K562 (cell line): ENCODE measurements around the gene ADM5. TPM values are rescaled to one million over a fixed set of nuclear protein-coding genes. Genes with fewer than 3 reads are reported as not detected.

Experiments used
- CEBPG ChIP-seq, 3 experiments: fragments of 200-800 bp in 1 of 3; sonication (Bioruptor generic) in 1 of 3; sonication (generic) in 1 of 3; formaldehyde crosslinking in 1 of 3; IDR thresholded peaks in 2 of 3; conservative IDR thresholded peaks in 1 of 3; 2 replicates each; pipeline versions ENCODE4 v1.6.1 to v1.8.0; 2016 to 2022; ENCODE audit warnings: missing compliant biosample characterization in 2 of 3, missing genetic modification characterization in 2 of 3, mild to moderate bottlenecking in 1 of 3, missing genetic modification reagents in 1 of 3
- HNRNPL ChIP-seq: fragments of 200-400 bp; formaldehyde crosslinking; IDR thresholded peaks from 2 replicates; pipeline ENCODE4 v1.6.1; 2017; ENCODE audit warnings: low read depth, mild to moderate bottlenecking, low read length
- KAT7 ChIP-seq: sonication (generic); formaldehyde crosslinking; IDR thresholded peaks from 2 replicates; pipeline ENCODE4 v1.8.0; 2022; ENCODE audit warnings: missing genetic modification reagents, mild to moderate bottlenecking, borderline replicate concordance
- NEUROD1 ChIP-seq: fragments of 150-350 bp; IDR thresholded peaks from 2 replicates; pipeline ENCODE4 v1.6.1; 2014; ENCODE audit warnings: borderline replicate concordance, low read length, low read depth; ENCODE audit not compliant: partially characterized antibody
- TBP ChIP-seq: optimal IDR thresholded peaks from 2 replicates; pipeline ENCODE3; 2011; ENCODE audit warnings: low read depth, low read length, improper control_type of control experiment
- ZNF143 ChIP-seq: sonication (generic); formaldehyde crosslinking; IDR thresholded peaks from 2 replicates; pipeline ENCODE4 v1.9.0; 2022; ENCODE audit warnings: mild to moderate bottlenecking, missing genetic modification reagents
- ZSCAN32 ChIP-seq: fragments of 450-650 bp; formaldehyde crosslinking; IDR thresholded peaks from 2 replicates; pipeline ENCODE4 v1.4.0; 2020; ENCODE audit warnings: mild to moderate bottlenecking, moderate library complexity
- polyA plus RNA-seq, 8 experiments: library from polyadenylated mRNA; depleted of rRNA in 4 of 8; stranded (reverse) in 5 of 8; unstranded in 3 of 8; fragments of >200 nt; fragmentation: Nextera tagmentation in 2 of 8; fragmentation: Illumina TruSeq in 1 of 8; extraction: Ambion mirVana in 2 of 8; extraction: Trizol in 1 of 8; gene quantifications; 2 replicates each; pipeline versions ENCODE4 v1.2.1 to v1.2.3, GENCODE V29; 2011 to 2014; ENCODE audit warnings: inconsistent platforms in 1 of 8, missing spikeins in 1 of 8
- total RNA-seq, 7 experiments: library from RNA; depleted of rRNA in 6 of 7; stranded (reverse); fragments of >200 nt in 6 of 7; fragmentation: Illumina TruSeq in 2 of 7; extraction: Trizol in 2 of 7; gene quantifications; 2 replicates each; pipeline versions ENCODE4 v1.2.1 to v1.2.3, GENCODE V29; 2011 to 2021; ENCODE audit warnings: low replicate concordance in 1 of 7
- TF ChIP-seq, protein P1 (sequence below), 2 experiments: fragments of 450-650 bp; IDR thresholded peaks; 2 replicates each; pipeline ENCODE4 v1.6.1; 2018; ENCODE audit warnings: mild to moderate bottlenecking in 2 of 2, low read depth in 1 of 2; ENCODE audit not compliant: partially characterized antibody in 2 of 2
- TF ChIP-seq, protein P2 (sequence below): fragments of 250-450 bp; sonication (Bioruptor Pico); IDR thresholded peaks from 2 replicates; pipeline ENCODE4 v1.8.0; 2022; ENCODE audit warnings: moderate library complexity, mild to moderate bottlenecking, inconsistent platforms
- TF ChIP-seq, protein P3 (sequence below): sonication (generic); formaldehyde crosslinking; IDR thresholded peaks from 2 replicates; pipeline ENCODE4 v1.8.1; 2023; ENCODE audit warnings: mild to moderate bottlenecking, missing genetic modification reagents
- TF ChIP-seq, protein P4 (sequence below), 2 experiments: fragments of 450-650 bp in 1 of 2; IDR thresholded peaks; 2 replicates each; pipeline ENCODE4 v1.6.1; 2011 to 2017; ENCODE audit warnings: low read depth in 2 of 2, antibody characterized with exemption in 1 of 2, borderline replicate concordance in 1 of 2, low read length in 1 of 2, mild to moderate bottlenecking in 1 of 2, mixed read lengths in 1 of 2; ENCODE audit not compliant: control insufficient read depth in 1 of 2
- TF ChIP-seq, protein P5 (sequence below): fragments of 450-650 bp; conservative IDR thresholded peaks from 2 replicates; pipeline ENCODE4 v1.6.1; 2016; ENCODE audit warnings: missing genetic modification characterization, low read depth, mild to moderate bottlenecking, control low read depth, missing compliant biosample characterization

ADM5 gene
- total and polyA plus RNA-seq, 9 of the 15 experiments (the other 6 are each of a cell fraction or from before 2014, with no cell fraction given): 0.13 to 8.4 (median 2.0) TPM; not detected in 1

DNA sequence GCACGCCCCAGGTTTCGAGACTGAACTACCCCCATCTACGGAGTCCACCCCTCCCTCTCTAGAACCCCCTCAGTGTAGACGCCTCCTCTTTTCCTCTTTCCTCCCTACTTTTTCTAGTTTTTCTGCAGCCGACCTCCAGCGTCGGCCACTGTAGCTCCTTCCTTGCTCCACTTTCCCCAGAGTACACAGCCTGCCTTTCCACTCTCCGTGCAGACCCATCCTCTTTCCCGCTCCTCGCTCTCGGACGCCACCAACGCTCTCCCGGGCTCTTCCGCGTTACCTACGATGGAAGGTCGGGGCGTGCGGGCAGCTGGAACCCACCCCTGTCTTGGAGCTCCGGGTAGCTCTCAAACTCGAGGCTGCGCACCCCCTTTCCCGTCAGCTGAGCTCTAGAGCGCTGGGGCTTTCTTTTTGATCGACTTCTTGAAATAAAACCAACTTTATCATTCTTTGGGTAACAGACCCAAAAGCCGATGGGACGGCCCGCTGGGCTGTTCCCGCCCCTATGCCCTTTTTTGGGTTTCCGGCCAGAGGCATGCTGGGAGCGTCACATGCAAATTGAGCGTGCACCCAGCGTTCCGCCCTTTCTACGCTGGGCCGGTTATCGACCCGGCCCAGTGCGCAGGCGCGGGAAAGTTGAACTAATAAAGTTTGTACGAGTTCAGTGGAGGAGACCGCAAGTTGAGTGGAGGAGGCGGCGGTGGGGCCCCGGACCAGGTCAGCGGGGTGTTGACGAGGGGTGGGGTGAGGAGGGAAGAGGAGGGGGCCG, 23.9 kb upstream of the ADM5 start, which contains the start of the genes BCL2L12 and IRF3 (continued):
- TF ChIP-seq, protein P1, sequence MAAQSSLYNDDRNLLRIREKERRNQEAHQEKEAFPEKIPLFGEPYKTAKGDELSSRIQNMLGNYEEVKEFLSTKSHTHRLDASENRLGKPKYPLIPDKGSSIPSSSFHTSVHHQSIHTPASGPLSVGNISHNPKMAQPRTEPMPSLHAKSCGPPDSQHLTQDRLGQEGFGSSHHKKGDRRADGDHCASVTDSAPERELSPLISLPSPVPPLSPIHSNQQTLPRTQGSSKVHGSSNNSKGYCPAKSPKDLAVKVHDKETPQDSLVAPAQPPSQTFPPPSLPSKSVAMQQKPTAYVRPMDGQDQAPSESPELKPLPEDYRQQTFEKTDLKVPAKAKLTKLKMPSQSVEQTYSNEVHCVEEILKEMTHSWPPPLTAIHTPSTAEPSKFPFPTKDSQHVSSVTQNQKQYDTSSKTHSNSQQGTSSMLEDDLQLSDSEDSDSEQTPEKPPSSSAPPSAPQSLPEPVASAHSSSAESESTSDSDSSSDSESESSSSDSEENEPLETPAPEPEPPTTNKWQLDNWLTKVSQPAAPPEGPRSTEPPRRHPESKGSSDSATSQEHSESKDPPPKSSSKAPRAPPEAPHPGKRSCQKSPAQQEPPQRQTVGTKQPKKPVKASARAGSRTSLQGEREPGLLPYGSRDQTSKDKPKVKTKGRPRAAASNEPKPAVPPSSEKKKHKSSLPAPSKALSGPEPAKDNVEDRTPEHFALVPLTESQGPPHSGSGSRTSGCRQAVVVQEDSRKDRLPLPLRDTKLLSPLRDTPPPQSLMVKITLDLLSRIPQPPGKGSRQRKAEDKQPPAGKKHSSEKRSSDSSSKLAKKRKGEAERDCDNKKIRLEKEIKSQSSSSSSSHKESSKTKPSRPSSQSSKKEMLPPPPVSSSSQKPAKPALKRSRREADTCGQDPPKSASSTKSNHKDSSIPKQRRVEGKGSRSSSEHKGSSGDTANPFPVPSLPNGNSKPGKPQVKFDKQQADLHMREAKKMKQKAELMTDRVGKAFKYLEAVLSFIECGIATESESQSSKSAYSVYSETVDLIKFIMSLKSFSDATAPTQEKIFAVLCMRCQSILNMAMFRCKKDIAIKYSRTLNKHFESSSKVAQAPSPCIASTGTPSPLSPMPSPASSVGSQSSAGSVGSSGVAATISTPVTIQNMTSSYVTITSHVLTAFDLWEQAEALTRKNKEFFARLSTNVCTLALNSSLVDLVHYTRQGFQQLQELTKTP (IDR thresholded peaks at IDR 0.05; ENCODE audit: low read depth in 1 of 2, partially characterized antibody in 2 of 2): peak in 1 of 2 experiments; percentile 50
- TF ChIP-seq, protein P2, sequence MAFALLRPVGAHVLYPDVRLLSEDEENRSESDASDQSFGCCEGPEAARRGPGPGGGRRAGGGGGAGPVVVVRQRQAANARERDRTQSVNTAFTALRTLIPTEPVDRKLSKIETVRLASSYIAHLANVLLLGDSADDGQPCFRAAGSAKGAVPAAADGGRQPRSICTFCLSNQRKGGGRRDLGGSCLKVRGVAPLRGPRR (CRISPR knock-in tag): no peak
- TF ChIP-seq CEBPG (CRISPR knock-in tag; IDR thresholded peaks at IDR 0.05) (no peak), CEBPG (tag; conservative IDR thresholded peaks at IDR 0.05 in 1 of 2, IDR thresholded peaks at IDR 0.05 in 1 of 2) (no peak), TBP (peak; percentile 66), ZSCAN32 (CRISPR knock-in tag) (0 out of 2 replicates have a peak, but pooled peaks have one; percentile 31), HNRNPL (no peak), NEUROD1 (peak; percentile 47), ZNF143 (peak; percentile 79), KAT7 (CRISPR knock-in tag) (no peak)
- TF ChIP-seq, protein P3, sequence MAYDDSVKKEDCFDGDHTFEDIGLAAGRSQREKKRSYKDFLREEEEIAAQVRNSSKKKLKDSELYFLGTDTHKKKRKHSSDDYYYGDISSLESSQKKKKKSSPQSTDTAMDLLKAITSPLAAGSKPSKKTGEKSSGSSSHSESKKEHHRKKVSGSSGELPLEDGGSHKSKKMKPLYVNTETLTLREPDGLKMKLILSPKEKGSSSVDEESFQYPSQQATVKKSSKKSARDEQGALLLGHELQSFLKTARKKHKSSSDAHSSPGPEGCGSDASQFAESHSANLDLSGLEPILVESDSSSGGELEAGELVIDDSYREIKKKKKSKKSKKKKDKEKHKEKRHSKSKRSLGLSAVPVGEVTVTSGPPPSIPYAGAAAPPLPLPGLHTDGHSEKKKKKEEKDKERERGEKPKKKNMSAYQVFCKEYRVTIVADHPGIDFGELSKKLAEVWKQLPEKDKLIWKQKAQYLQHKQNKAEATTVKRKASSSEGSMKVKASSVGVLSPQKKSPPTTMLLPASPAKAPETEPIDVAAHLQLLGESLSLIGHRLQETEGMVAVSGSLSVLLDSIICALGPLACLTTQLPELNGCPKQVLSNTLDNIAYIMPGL (CRISPR knock-in tag): no peak
- TF ChIP-seq, protein P4, sequence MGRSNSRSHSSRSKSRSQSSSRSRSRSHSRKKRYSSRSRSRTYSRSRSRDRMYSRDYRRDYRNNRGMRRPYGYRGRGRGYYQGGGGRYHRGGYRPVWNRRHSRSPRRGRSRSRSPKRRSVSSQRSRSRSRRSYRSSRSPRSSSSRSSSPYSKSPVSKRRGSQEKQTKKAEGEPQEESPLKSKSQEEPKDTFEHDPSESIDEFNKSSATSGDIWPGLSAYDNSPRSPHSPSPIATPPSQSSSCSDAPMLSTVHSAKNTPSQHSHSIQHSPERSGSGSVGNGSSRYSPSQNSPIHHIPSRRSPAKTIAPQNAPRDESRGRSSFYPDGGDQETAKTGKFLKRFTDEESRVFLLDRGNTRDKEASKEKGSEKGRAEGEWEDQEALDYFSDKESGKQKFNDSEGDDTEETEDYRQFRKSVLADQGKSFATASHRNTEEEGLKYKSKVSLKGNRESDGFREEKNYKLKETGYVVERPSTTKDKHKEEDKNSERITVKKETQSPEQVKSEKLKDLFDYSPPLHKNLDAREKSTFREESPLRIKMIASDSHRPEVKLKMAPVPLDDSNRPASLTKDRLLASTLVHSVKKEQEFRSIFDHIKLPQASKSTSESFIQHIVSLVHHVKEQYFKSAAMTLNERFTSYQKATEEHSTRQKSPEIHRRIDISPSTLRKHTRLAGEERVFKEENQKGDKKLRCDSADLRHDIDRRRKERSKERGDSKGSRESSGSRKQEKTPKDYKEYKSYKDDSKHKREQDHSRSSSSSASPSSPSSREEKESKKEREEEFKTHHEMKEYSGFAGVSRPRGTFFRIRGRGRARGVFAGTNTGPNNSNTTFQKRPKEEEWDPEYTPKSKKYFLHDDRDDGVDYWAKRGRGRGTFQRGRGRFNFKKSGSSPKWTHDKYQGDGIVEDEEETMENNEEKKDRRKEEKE (IDR thresholded peaks at IDR 0.05; ENCODE audit: borderline replicate concordance in 1 of 2, control insufficient read depth in 1 of 2, low read depth in 2 of 2, low read length in 1 of 2): 0 out of 4 replicates have a peak, but pooled peaks of 1 of the 2 experiments have one; percentile 33
- TF ChIP-seq, protein P5, sequence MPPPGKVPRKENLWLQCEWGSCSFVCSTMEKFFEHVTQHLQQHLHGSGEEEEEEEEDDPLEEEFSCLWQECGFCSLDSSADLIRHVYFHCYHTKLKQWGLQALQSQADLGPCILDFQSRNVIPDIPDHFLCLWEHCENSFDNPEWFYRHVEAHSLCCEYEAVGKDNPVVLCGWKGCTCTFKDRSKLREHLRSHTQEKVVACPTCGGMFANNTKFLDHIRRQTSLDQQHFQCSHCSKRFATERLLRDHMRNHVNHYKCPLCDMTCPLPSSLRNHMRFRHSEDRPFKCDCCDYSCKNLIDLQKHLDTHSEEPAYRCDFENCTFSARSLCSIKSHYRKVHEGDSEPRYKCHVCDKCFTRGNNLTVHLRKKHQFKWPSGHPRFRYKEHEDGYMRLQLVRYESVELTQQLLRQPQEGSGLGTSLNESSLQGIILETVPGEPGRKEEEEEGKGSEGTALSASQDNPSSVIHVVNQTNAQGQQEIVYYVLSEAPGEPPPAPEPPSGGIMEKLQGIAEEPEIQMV (tag): no peak
